Measurements from ENCODE around the gene CATSPER4. TPM values are rescaled to one million over a fixed set of nuclear protein-coding genes. Genes with fewer than 3 reads are reported as not detected.

The CATSPER4 gene
- total and polyA plus RNA-seq, 3 donors from 2014 or later: 4.9 to 13.2 (median 8.2) TPM

DNA sequence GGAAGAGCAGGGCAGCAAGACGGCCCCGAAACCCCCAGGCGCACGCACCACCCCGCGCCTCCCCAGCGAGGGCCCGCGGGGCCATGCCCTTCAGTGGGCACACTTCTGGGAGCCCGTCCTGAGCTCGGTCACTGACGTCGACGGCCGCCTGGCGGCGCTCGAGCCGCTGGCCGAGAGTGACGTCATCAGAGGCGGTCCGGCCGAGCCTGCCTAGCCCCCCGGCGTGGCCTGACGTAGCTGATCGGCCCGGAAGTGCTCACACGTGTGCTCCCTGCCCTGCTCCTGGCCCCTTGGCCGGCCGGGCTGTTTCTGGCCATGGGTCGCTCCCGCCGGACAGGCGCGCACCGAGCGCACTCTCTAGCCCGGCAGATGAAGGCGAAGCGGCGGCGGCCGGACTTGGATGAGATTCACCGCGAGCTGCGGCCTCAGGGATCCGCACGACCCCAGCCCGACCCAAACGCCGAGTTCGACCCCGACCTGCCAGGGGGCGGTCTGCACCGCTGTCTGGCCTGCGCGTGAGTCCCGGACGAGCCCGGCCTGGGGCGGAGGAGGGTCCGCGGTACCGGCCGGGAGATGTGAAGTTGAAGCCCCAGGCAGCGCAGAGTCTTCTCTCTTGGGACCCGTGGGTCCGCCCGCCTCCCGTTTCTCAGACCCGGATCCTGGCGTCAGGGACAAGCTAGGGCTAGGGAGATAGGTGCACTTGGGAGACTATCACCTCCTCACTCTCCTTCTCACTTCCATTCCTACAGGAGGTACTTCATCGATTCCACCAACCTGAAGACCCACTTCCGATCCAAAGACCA is 20.5 kb upstream of the CATSPER4 start, which contains the start of gene ZNF593:
TSS of gene ZNF593 (plus strand) at position 240 of the 803 bp plus-strand sequence. CDS start at position 316, 76 bp downstream.
- H3K27me3 ChIP-seq: no peaks in the 10 kb centered on the region
- no peaks in the 10 kb centered on the region for H3K36me3 ChIP-seq (ENCODE audit: low read depth, missing control alignments)
- peak within 1 kb of the TSS; percentile 31 to 71 for H3K27ac ChIP-seq
- WGBS, 2 donors: 1% methylated on average over 26 to 34 of the region's 76 CpGs
- TF ChIP-seq, protein P1, sequence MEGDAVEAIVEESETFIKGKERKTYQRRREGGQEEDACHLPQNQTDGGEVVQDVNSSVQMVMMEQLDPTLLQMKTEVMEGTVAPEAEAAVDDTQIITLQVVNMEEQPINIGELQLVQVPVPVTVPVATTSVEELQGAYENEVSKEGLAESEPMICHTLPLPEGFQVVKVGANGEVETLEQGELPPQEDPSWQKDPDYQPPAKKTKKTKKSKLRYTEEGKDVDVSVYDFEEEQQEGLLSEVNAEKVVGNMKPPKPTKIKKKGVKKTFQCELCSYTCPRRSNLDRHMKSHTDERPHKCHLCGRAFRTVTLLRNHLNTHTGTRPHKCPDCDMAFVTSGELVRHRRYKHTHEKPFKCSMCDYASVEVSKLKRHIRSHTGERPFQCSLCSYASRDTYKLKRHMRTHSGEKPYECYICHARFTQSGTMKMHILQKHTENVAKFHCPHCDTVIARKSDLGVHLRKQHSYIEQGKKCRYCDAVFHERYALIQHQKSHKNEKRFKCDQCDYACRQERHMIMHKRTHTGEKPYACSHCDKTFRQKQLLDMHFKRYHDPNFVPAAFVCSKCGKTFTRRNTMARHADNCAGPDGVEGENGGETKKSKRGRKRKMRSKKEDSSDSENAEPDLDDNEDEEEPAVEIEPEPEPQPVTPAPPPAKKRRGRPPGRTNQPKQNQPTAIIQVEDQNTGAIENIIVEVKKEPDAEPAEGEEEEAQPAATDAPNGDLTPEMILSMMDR (IDR thresholded peaks at IDR 0.05): peak; percentile 90 to 99 (median 91)
- no peak for TF ChIP-seq POLR2A (IDR thresholded peaks at IDR 0.05)
- peak; percentile 96 for DNase-seq
- intact Hi-C loops (cut with DNase I; ENCODE audit: low total_unique reads): loop anchor here (10.0 kb wide), 1 partner anchor 55 kb away; the partner anchor contains the start of gene PDIK1L
- H3K9me3 ChIP-seq: no peaks in the 10 kb centered on the region
- peak within 1 kb of the TSS; percentile 71 to 91 for H3K4me3 ChIP-seq
- H3K4me1 ChIP-seq: peaks cover 12% of the 10 kb centered on the region

DNA sequence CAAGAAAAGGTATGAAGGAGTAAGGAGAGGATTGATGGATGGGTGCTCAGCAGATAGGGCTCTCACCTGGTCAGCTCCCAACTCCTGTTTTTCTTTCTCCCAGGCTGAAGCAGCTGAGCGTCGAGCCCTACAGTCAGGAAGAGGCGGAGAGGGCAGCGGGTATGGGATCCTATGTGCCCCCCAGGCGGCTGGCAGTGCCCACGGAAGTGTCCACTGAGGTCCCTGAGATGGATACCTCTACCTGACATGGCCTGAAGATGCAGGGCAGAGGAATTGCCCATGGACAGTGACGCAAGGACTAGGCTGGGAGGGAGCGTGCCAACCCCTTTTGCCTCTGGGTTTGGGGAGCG is 20.0 kb upstream of the CATSPER4 start:
- no peaks in the 10 kb centered on the region for H3K27me3 ChIP-seq
- peak overlapping the region; percentile 71 to 91 for H3K4me3 ChIP-seq
- no peaks in the 10 kb centered on the region for H3K9me3 ChIP-seq
- intact Hi-C loops (cut with DNase I; ENCODE audit: low total_unique reads): no loop called here
- peak overlapping the region in 1 of 2 donors; percentile 71 for H3K27ac ChIP-seq
- H3K36me3 ChIP-seq (ENCODE audit: low read depth, missing control alignments): no peaks in the 10 kb centered on the region
- WGBS, 2 donors: 64 to 100% methylated on average over 1 to 9 of the region's 9 CpGs
- peaks cover 12% of the 10 kb centered on the region for H3K4me1 ChIP-seq
- no peak for DNase-seq
- TF ChIP-seq, protein P1 (IDR thresholded peaks at IDR 0.05): no peak
- TF ChIP-seq POLR2A (IDR thresholded peaks at IDR 0.05): no peak

DNA sequence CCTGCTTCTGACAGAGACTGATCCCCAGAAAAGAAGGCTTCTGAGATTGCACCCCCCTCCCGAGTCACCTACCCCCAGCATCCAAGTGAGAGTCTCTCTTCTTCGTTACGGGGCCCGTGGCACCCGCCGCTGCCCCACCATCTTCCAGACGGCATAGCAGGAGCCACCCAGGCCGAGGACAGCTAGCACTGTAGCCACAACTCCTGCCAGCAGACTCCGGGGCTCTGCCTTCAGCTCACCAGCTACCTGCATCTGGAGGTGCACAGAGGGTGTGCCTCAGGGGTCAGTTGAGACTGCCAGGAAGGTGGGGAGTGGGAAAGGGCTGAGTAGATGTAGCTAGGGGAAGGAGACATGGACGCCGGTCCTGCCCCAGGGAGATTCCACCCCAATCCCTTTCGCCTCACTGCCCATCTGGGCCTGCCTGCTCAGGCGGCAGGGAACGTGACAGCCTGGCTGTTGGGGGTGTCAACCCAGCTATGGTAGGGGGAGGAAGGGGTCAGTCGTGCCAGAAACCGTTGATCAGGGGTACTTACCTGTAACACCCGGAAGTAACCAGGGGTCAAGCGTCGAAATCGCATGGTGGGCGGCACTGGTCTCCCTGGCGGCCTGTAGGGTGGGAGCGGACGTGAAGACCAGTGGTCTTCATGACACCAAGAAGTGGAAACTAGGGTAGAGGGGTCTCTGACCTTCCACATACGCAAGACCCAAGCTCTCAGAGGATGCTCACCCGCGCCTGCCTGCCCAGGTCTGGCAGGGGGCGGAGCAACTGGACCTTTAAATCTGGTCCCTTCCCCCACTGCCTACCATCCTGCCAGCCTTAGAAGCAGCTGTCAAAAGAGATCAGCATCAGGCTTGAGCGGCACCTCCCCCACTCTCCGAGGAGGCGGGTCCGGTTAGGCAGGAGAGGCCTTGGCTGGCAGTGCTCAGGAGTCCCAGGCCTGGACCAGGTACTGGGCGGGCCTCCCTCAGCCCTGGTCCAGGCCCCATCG is 19.0 kb upstream of the CATSPER4 start, which contains the start of gene ZNF593OS:
TSS of gene ZNF593OS (minus strand) at position 749 of the 989 bp plus-strand sequence. CDS start at position 578, 171 bp downstream.
- no peaks in the 10 kb centered on the region for H3K27me3 ChIP-seq
- intact Hi-C loops (cut with DNase I; ENCODE audit: low total_unique reads): no loop called here
- H3K36me3 ChIP-seq (ENCODE audit: low read depth, missing control alignments): no peaks in the 10 kb centered on the region
- no peak within 1 kb of the TSS for H3K27ac ChIP-seq
- no peak for DNase-seq
- WGBS, 2 donors: 90 to 94% methylated on average over 26 to 34 of the region's 34 CpGs
- H3K9me3 ChIP-seq: no peaks in the 10 kb centered on the region
- TF ChIP-seq POLR2A (IDR thresholded peaks at IDR 0.05): no peak
- TF ChIP-seq, protein P1 (IDR thresholded peaks at IDR 0.05): no peak
- peaks cover 12% of the 10 kb centered on the region for H3K4me1 ChIP-seq
- H3K4me3 ChIP-seq: no peak within 1 kb of the TSS

DNA sequence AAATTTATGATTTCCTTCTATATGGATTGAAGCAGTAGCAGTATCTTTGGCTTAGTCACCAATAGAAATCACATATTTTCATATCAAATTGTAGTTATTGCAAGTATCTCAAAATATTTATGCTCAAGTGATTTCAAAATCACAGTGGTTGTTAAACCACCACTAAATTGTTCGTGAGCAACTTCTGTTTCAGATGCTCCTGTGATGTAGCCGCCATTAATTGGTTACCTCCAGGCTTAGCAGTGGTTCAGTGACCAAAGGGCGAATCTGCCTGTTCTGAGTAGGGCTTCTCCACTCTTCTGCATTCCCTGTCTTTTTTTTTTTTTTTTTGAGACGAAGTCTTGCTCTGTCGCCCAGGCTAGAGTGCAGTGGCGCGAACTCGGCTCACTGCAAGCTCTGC is 15.1 kb upstream of the CATSPER4 start:
- Histone ChIP-seq H3K27ac (no peak overlapping the region), H3K36me3 (ENCODE audit: low read depth, missing control alignments) (no peaks in the 10 kb centered on the region), H3K4me3 (no peak overlapping the region), H3K27me3 (no peaks in the 10 kb centered on the region), H3K9me3 (no peaks in the 10 kb centered on the region), H3K4me1 (peaks cover 8% of the 10 kb centered on the region)
- TF ChIP-seq, protein P1 (IDR thresholded peaks at IDR 0.05): no peak
- no peak for TF ChIP-seq POLR2A (IDR thresholded peaks at IDR 0.05)
- WGBS, 2 donors: 90 to 95% methylated on average over 8 of the region's 8 CpGs
- DNase-seq: no peak
- intact Hi-C loops (cut with DNase I; ENCODE audit: low total_unique reads): no loop called here

All from testis (tissue), 3 donors.